Keratinocyte (primary cell): ENCODE measurements around the gene CA14. TPM values are rescaled to one million over a fixed set of nuclear protein-coding genes. Genes with fewer than 3 reads are reported as not detected.

Experiments
- DNase-seq: peaks from one replicate; pipeline ENCODE4 v3.0.0-alpha.2; 2011; ENCODE audit warnings: low read depth, missing footprints, low spot score
- FAIRE-seq: peaks from 2 replicates; lab custom pipeline; 2011; peaks lifted over from hg19 to GRCh38; lab: Jason Lieb, UNC
- H2AFZ ChIP-seq: 2 replicates; pipeline ENCODE4 v1.6.0; 2012; ENCODE audit warnings: low read length, control low read depth, inconsistent platforms; ENCODE audit not compliant: control insufficient read depth
- H3K27ac ChIP-seq: 2 replicates; pipeline ENCODE4 v1.5.1; 2011; ENCODE audit warnings: low read length; ENCODE audit not compliant: control insufficient read depth, insufficient read depth
- H3K27me3 ChIP-seq: 3 replicates; pipeline ENCODE4 v1.6.0; 2011; ENCODE audit warnings: low read length; ENCODE audit not compliant: control insufficient read depth, insufficient read depth; ENCODE audit errors: extremely low read depth
- H3K36me3 ChIP-seq, 2 experiments: 2 replicates in 1 of 2; 3 replicates in 1 of 2; pipeline ENCODE4 v1.5.1; 2011; ENCODE audit warnings: low read length in 2 of 2, mild to moderate bottlenecking in 1 of 2; ENCODE audit not compliant: control insufficient read depth in 2 of 2, insufficient read depth in 2 of 2; ENCODE audit errors: extremely low read depth in 1 of 2
- H3K4me1 ChIP-seq: 3 replicates; pipeline ENCODE4 v1.5.1; 2011; ENCODE audit warnings: low read length; ENCODE audit not compliant: control insufficient read depth, insufficient read depth; ENCODE audit errors: extremely low read depth
- H3K4me2 ChIP-seq: 3 replicates; pipeline ENCODE4 v1.6.0; 2011; ENCODE audit warnings: low read depth, low read length; ENCODE audit not compliant: control insufficient read depth, insufficient read depth; ENCODE audit errors: extremely low read depth
- H3K4me3 ChIP-seq, 3 experiments: fragments of 200-600 bp in 1 of 3; sonication (generic) in 1 of 3; 2 replicates in 2 of 3; 3 replicates in 1 of 3; pipeline ENCODE4 v1.5.1; 2011 to 2016; ENCODE audit warnings: low read length in 3 of 3, mild to moderate bottlenecking in 3 of 3, control low read depth in 2 of 3, inconsistent platforms in 1 of 3, low read depth in 1 of 3, mixed read lengths in 1 of 3, mixed run types in 1 of 3, moderate library complexity in 1 of 3; ENCODE audit not compliant: control insufficient read depth in 2 of 3, insufficient read depth in 2 of 3; ENCODE audit errors: extremely low read depth in 1 of 3
- H3K79me2 ChIP-seq: 2 replicates; pipeline ENCODE4 v1.6.0; 2012; ENCODE audit warnings: low read length; ENCODE audit not compliant: control insufficient read depth, insufficient read depth
- H3K9ac ChIP-seq: 3 replicates; pipeline ENCODE4 v1.6.0; 2011; ENCODE audit warnings: low read length; ENCODE audit not compliant: control insufficient read depth, insufficient read depth; ENCODE audit errors: extremely low read depth
- H3K9me1 ChIP-seq: 3 replicates; pipeline ENCODE4 v1.6.0; 2011; ENCODE audit warnings: low read length; ENCODE audit not compliant: control insufficient read depth, insufficient read depth; ENCODE audit errors: extremely low read depth
- H3K9me3 ChIP-seq: 2 replicates; pipeline ENCODE4 v1.5.1; 2012; ENCODE audit warnings: low read depth, low read length; ENCODE audit not compliant: control insufficient read depth
- H4K20me1 ChIP-seq: 3 replicates; pipeline ENCODE4 v1.6.0; 2011; ENCODE audit warnings: low read length; ENCODE audit not compliant: control insufficient read depth, insufficient read depth; ENCODE audit errors: extremely low read depth
- CTCF ChIP-seq, 3 experiments: IDR thresholded peaks in 1 of 3; conservative IDR thresholded peaks in 1 of 3; optimal IDR thresholded peaks in 1 of 3; 2 replicates in 2 of 3; 3 replicates in 1 of 3; pipeline versions ENCODE3 to v1.5.1; 2011; ENCODE audit warnings: low read length in 3 of 3, mild to moderate bottlenecking in 3 of 3, moderate library complexity in 2 of 3, control low read depth in 1 of 3, inconsistent platforms in 1 of 3; ENCODE audit not compliant: insufficient read depth in 2 of 3; ENCODE audit errors: extremely low read depth in 1 of 3
- EZH2 ChIP-seq: IDR thresholded peaks from one replicate; pipeline ENCODE4 v1.6.1; 2012; ENCODE audit warnings: inconsistent platforms, mild to moderate bottlenecking, low read length, moderate library complexity
- dilution Hi-C: fragments of 300-500 bp; cut with MboI; formaldehyde crosslinking; loops from one replicate; pipeline ENCODE4 v1.7.0; 2020; ENCODE audit warnings: low sequenced_read_pairs; ENCODE audit not compliant: extremely low pct_ligation_motif_present
- polyA plus RNA-seq, 5 experiments: library from polyadenylated mRNA; depleted of rRNA in 3 of 5; stranded (reverse) in 3 of 5; stranded (forward) in 1 of 5; unstranded in 1 of 5; fragments of >200 nt; gene quantifications; 1 replicate in 1 of 5; 2 replicates in 3 of 5; 3 replicates in 1 of 5; pipeline versions ENCODE4 v1.2.1 to v1.2.3, GENCODE V29; 2011 to 2012; ENCODE audit warnings: missing spikeins in 2 of 5, low read depth in 1 of 5, low replicate concordance in 1 of 5

Gene CA14
- polyA plus RNA-seq, 1 donor (not counting 4 experiments of a cell fraction or from before 2014, with no cell fraction given) = 0.24 TPM

GRCh38 chr1:150256554-150257341 lies 826 bp upstream of the CA14 start:
- H3K9ac ChIP-seq = no peak overlapping the region
- no peaks in the 10 kb centered on the region for H3K9me3 ChIP-seq
- H3K79me2 ChIP-seq = no peaks in the 10 kb centered on the region
- peak overlapping the region; percentile 72 for H2AFZ ChIP-seq
- dilution Hi-C loops = no loop called here
- H4K20me1 ChIP-seq = no peaks in the 10 kb centered on the region
- TF ChIP-seq CTCF (optimal IDR thresholded peaks at IDR 0.05 in 1 of 3, IDR thresholded peaks at IDR 0.05 in 1 of 3, conservative IDR thresholded peaks at IDR 0.05 in 1 of 3; ENCODE audit: extremely low read depth in 1 of 3, insufficient read depth in 2 of 3, low read length in 3 of 3) (no peak), EZH2 (no peak)
- no peak for DNase-seq
- H3K36me3 ChIP-seq = no peaks in the 10 kb centered on the region
- no peak overlapping the region for H3K27ac ChIP-seq
- FAIRE-seq = no peak
- H3K4me2 ChIP-seq = peak overlapping the region; percentile 98
- H3K4me3 ChIP-seq = no peak overlapping the region
- H3K4me1 ChIP-seq = peaks cover 34% of the 10 kb centered on the region
- H3K27me3 ChIP-seq = no peaks in the 10 kb centered on the region
- peaks cover 2% of the 10 kb centered on the region for H3K9me1 ChIP-seq

- H3K27me3 ChIP-seq = no peaks in the 10 kb centered on the region
- H2AFZ ChIP-seq = no peak overlapping the region
- H4K20me1 ChIP-seq = no peaks in the 10 kb centered on the region
- no peaks in the 10 kb centered on the region for H3K9me3 ChIP-seq
- dilution Hi-C loops = no loop called here
- TF ChIP-seq EZH2 = no peak
- H3K9ac ChIP-seq = no peak overlapping the region
- FAIRE-seq (no peak), DNase-seq (no peak)
- no peak overlapping the region for H3K27ac ChIP-seq
- peaks cover 0 to 2% of the 10 kb centered on the region in 2 experiments for H3K36me3 ChIP-seq
- peaks cover 2% of the 10 kb centered on the region for H3K9me1 ChIP-seq
- no peak overlapping the region for H3K4me3 ChIP-seq
- H3K4me1 ChIP-seq = peaks cover 53% of the 10 kb centered on the region
- peak overlapping the region; percentile 78 for H3K4me2 ChIP-seq
- no peaks in the 10 kb centered on the region for H3K79me2 ChIP-seq
Observed at GRCh38 chr1:150259217-150259616, 1.6 kb downstream of the CA14 start.
